GM06990 (cell line): Measurements from ENCODE around the gene VWA2.

Experiments
- DNase-seq: peaks from one replicate; pipeline ENCODE4 v3.0.0-alpha.2; 2011; ENCODE audit not compliant: insufficient read length; ENCODE audit errors: extremely low read depth
- H3K27me3 ChIP-seq: replicated peaks from 2 replicates; pipeline ENCODE4 v1.6.0; 2011; ENCODE audit warnings: low read length; ENCODE audit not compliant: control insufficient read depth, insufficient read depth
- H3K36me3 ChIP-seq: 2 replicates; pipeline ENCODE4 v1.5.1; 2011; ENCODE audit warnings: low read length; ENCODE audit not compliant: control insufficient read depth, insufficient read depth
- H3K4me3 ChIP-seq: replicated peaks from 2 replicates; pipeline ENCODE4 v1.5.1; 2011; ENCODE audit warnings: low read depth, mild to moderate bottlenecking, control low read depth, low read length
- CTCF ChIP-seq: IDR thresholded peaks from 2 replicates; pipeline ENCODE4 v1.5.1; 2011; ENCODE audit warnings: low read length, control low read depth, mild to moderate bottlenecking, inconsistent platforms; ENCODE audit not compliant: insufficient read depth, poor library complexity, severe bottlenecking

VWA2 gene

GRCh38 chr10:114311496-114312209 is 72.6 kb downstream of the VWA2 start:
- DNase-seq = no peak

GRCh38 chr10:114313139-114313538 is 74.1 kb downstream of the VWA2 start:
- TF ChIP-seq CTCF = no peak
- no peak for DNase-seq
- Histone ChIP-seq H3K4me3 (no peak overlapping the region), H3K27me3 (no peaks in the 10 kb centered on the region), H3K36me3 (no peaks in the 10 kb centered on the region)

More at GRCh38 chr10:114311496-114312209, 72.6 kb downstream of the VWA2 start:
- Histone ChIP-seq H3K4me3 (no peak overlapping the region), H3K27me3 (no peaks in the 10 kb centered on the region), H3K36me3 (no peaks in the 10 kb centered on the region)
- no peak for TF ChIP-seq CTCF

GRCh38 chr10:114313866-114314265 is 74.8 kb downstream of the VWA2 start:
- H3K4me3 ChIP-seq = no peak overlapping the region
- H3K27me3 ChIP-seq = no peaks in the 10 kb centered on the region
- no peak for TF ChIP-seq CTCF
- H3K36me3 ChIP-seq = no peaks in the 10 kb centered on the region
- DNase-seq = no peak

GRCh38 chr10:114315566-114316420 is 76.7 kb downstream of the VWA2 start:
- TF ChIP-seq CTCF = no peak
- Histone ChIP-seq H3K36me3 (no peaks in the 10 kb centered on the region), H3K4me3 (no peak overlapping the region), H3K27me3 (no peaks in the 10 kb centered on the region; the same call in none of the 2 replicates)
- no peak for DNase-seq

GRCh38 chr10:114316744-114317143 is 77.7 kb downstream of the VWA2 start:
- Histone ChIP-seq H3K27me3 (no peaks in the 10 kb centered on the region; the same call in none of the 2 replicates), H3K36me3 (no peaks in the 10 kb centered on the region), H3K4me3 (no peak overlapping the region)
- no peak for TF ChIP-seq CTCF
- DNase-seq = no peak
